ENCODE measurements around the gene SRGAP1. TPM values are rescaled to one million over a fixed set of nuclear protein-coding genes. Genes with fewer than 3 reads are reported as not detected.
"Not testable (repeated sequence)": the region's sequence is repeated elsewhere in the genome, so short reads cannot be mapped to it uniquely, and the experiment has no call there.

Gene SRGAP1
- total RNA-seq, 1 donor from 2014 or later = 0.07 TPM

DNA sequence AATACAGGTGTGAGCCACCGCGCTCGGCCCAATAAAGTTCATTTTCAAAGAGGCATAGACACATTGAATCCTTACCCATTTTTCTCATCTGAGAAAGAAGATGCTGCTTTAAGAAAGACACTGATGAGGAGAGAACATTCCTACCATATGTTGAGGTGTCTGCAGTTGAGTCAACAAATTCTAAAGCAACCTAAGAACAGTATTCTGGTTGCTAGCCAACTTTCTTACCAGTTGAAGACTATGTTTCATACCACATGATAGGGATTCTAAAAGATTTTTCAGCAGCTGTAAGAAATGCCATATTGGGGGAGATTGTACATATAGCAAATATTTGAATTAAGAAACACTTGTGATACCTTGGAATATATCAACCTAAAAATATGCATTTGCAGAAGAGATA lies 160.1 kb downstream of the SRGAP1 start:
- DNase-seq (ENCODE audit: low spot score) = no peak
- Mint-ChIP-seq H3K4me1 (ENCODE audit: low read depth) (no peaks in the 10 kb centered on the region), H3K36me3 (ENCODE audit: low read depth) (no peaks in the 10 kb centered on the region), H3K4me3 (ENCODE audit: low read depth) (no peak overlapping the region), H3K27me3 (ENCODE audit: low read depth) (no peaks in the 10 kb centered on the region), H3K9me3 (no peaks in the 10 kb centered on the region), H3K27ac (no peak overlapping the region)
- intact Hi-C loops (cut with micrococcal nuclease) = no loop called here

DNA sequence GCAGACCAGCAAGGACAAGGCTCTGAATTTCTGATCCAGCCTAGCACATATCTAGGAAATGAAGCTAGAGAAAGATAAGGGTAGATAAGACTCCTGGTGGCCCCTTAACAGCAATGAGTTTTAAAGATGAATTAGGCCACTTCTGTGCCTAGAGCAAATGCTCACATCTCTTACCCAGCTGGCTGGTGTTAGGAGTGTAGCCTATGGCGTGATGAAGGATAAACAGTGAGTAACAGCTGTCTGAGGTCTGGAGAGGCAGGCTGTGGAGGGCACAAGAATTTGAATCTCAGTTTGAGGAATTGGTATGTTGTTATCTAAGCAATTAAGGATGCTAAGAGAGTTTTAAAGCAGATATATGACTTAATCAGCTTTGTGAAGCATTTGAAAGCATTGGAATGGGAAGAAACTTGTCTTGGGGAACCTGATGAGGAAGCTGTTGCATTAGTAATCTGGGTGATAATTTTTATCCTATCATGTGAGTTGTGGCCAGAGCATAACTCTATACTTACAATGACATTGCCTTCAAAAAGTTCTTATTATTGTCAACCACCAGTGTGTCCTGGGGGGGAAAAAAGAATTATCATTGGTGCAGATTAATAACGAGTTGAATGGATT lies 161.8 kb downstream of the SRGAP1 start:
- Mint-ChIP-seq H3K4me3 (ENCODE audit: low read depth) (no peak overlapping the region), H3K27ac (no peak overlapping the region), H3K27me3 (ENCODE audit: low read depth) (no peaks in the 10 kb centered on the region), H3K9me3 (no peaks in the 10 kb centered on the region), H3K4me1 (ENCODE audit: low read depth) (no peaks in the 10 kb centered on the region), H3K36me3 (ENCODE audit: low read depth) (no peaks in the 10 kb centered on the region)
- intact Hi-C loops (cut with micrococcal nuclease) = no loop called here
- DNase-seq (ENCODE audit: low spot score) = no peak

DNA sequence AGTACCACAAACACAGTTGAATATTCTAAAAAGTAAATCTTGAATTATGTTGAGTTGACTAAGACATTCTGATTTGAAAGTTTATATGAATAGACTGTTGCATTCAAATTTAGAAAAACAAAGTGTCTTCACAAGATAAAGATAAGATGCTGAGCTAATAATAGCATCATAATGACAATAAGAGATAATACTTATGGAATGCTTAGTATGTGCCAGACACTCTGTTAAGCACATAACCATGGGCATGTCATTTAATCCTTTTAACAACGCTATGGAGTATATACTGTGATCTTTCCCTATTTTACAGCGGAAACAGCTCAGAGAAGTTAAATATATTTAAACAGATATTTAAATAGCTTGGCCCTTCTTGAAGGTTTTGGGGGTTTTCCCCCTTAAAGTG lies 163.4 kb downstream of the SRGAP1 start:
- H3K27ac Mint-ChIP-seq = no peak overlapping the region
- no peak for DNase-seq (ENCODE audit: low spot score)
- no peaks in the 10 kb centered on the region for H3K4me1 Mint-ChIP-seq (ENCODE audit: low read depth)
- no peaks in the 10 kb centered on the region for H3K27me3 Mint-ChIP-seq (ENCODE audit: low read depth)
- H3K9me3 Mint-ChIP-seq = no peaks in the 10 kb centered on the region
- H3K36me3 Mint-ChIP-seq (ENCODE audit: low read depth) = no peaks in the 10 kb centered on the region
- intact Hi-C loops (cut with micrococcal nuclease) = no loop called here
- no peak overlapping the region for H3K4me3 Mint-ChIP-seq (ENCODE audit: low read depth)

DNA sequence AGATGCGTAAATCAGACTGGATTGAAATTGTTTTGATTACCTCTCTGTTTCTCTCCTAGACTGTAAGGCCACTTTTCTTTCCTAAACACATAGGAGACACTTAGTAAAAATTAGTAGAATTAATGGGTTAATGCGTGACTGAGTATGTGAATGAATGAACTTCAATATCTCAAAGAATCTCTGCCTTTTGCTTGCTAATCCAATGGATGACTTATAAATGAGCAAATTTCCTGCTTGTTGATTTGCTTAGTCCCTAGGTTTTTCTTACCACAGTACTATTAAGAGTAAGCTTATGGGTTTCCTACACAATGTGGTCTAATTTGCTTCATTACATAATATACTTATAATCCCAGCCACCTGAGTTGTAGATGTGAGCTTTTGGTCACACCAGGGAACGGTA lies 164.1 kb downstream of the SRGAP1 start:
- Mint-ChIP-seq H3K36me3 (ENCODE audit: low read depth) (no peaks in the 10 kb centered on the region), H3K4me1 (ENCODE audit: low read depth) (no peaks in the 10 kb centered on the region), H3K9me3 (no peaks in the 10 kb centered on the region), H3K4me3 (ENCODE audit: low read depth) (no peak overlapping the region), H3K27ac (no peak overlapping the region), H3K27me3 (ENCODE audit: low read depth) (no peaks in the 10 kb centered on the region)
- no peak for DNase-seq (ENCODE audit: low spot score)
- intact Hi-C loops (cut with micrococcal nuclease) = no loop called here

DNA sequence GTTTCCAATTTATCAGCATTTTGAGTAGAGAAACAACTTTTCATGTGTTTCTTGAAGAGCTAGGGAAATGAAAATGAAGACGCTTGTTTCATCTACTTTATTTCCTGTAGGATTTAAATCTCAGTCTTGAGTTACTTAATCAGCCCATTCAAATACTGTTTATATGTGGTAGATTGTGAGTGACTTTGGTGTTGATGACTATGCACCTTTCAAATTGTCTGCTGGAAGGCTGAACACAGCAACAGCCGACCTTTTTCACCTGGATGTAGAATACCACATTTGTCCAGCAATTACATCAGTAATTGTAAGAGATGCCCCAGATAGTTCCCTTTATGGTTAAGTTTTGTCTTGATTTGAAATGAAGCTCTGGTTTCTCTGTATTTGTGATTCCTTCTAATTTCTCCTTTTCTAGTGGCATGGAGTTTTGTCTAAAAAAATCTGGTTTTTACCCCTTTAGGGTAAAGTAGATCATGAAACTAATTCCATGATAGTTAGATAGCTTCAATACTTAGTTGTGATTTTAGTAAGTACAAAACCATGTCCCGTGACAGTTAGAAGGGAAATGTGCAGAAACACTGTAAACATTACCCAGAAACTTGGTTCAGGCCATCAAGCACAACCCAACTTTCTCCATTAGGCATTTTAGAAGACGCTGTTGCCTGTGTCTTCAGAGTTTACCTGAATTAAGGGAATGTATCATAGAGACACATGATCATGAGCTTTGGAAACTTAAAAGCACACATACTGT lies 165.0 kb downstream of the SRGAP1 start:
- Mint-ChIP-seq H3K4me3 (ENCODE audit: low read depth) (no peak overlapping the region), H3K27ac (no peak overlapping the region), H3K27me3 (ENCODE audit: low read depth) (no peaks in the 10 kb centered on the region), H3K9me3 (no peaks in the 10 kb centered on the region), H3K4me1 (ENCODE audit: low read depth) (no peaks in the 10 kb centered on the region), H3K36me3 (ENCODE audit: low read depth) (no peaks in the 10 kb centered on the region)
- intact Hi-C loops (cut with micrococcal nuclease) = no loop called here
- DNase-seq (ENCODE audit: low spot score) = no peak

DNA sequence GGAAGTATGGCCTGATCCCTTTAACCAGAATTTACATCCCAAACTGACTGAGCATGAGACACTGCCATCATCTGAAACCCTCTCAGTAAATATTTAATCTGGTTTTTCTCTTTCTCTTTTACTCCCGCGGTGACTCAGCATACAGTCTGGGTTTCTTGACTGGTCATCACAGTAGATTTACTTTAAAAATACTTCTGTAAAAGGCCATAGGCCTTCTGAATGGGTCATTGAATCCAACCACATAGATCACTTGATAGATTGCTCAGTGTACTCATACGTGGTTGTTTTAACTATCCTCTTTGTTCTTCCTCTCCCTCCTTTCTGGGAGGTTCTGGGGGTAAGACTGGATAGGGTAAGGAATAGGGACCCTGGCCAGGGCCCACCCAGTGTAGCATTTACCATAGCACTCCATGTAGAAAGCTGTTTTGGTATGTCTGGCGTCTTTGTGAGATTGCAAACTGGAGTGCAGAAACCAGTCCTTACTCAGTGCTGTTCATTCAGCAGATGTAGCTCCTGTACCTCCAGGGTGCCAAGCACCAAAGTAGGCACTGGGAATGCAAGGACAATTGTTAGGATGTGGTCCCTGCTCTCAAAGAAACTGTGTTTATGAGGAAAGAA lies 165.7 kb downstream of the SRGAP1 start:
- Mint-ChIP-seq H3K9me3 (no peaks in the 10 kb centered on the region), H3K4me1 (ENCODE audit: low read depth) (no peaks in the 10 kb centered on the region), H3K27ac (no peak overlapping the region), H3K36me3 (ENCODE audit: low read depth) (no peaks in the 10 kb centered on the region), H3K27me3 (ENCODE audit: low read depth) (no peaks in the 10 kb centered on the region), H3K4me3 (ENCODE audit: low read depth) (no peak overlapping the region)
- intact Hi-C loops (cut with micrococcal nuclease) = no loop called here
- DNase-seq (ENCODE audit: low spot score) = no peak

DNA sequence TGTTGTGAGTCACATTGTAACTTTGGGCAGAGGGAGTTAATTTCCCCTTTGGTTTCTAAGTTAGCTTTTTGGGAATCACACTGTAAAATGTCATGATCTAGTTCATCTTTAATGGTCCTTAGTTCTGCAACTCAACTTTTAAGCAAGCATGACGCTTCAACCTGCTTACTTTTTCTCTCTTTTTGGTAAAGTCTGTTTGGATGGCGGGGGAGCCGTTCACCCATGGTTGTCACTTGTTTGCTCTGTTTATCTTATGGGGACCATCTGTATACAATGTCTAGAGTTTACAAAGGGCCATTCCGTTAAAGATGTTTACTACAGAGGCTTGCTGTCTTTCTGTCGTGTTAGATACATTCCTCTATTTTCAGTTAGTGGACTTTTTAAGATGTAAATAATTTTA lies 172.0 kb downstream of the SRGAP1 start:
- Mint-ChIP-seq H3K4me1 (ENCODE audit: low read depth) (no peaks in the 10 kb centered on the region), H3K27ac (no peak overlapping the region), H3K27me3 (ENCODE audit: low read depth) (no peaks in the 10 kb centered on the region), H3K36me3 (ENCODE audit: low read depth) (no peaks in the 10 kb centered on the region), H3K9me3 (no peaks in the 10 kb centered on the region), H3K4me3 (ENCODE audit: low read depth) (no peak overlapping the region)
- no peak for DNase-seq (ENCODE audit: low spot score)
- intact Hi-C loops (cut with micrococcal nuclease) = no loop called here

DNA sequence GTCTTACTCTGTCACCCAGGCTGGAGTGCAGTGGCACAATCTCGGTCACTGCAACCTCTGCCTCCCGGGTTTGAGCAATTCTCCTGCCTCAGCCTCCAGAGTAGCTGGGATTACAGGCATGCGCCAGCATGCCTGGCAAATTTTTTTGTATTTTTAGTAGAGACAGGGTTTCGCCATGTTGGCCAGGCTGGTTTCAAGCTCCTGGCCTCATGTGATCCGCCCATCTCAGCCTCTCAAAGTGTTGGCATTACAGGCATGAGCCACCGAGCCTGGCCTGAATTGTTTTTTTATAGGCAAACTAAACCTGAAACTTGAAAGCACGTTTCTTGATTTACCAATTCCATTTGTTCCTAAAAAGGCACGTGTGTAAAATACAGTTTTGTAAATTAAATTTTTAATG lies 173.6 kb downstream of the SRGAP1 start:
- H3K4me3 Mint-ChIP-seq (ENCODE audit: low read depth); H3K9me3 Mint-ChIP-seq; H3K36me3 Mint-ChIP-seq (ENCODE audit: low read depth); intact Hi-C loops (cut with micrococcal nuclease); H3K27ac Mint-ChIP-seq; H3K4me1 Mint-ChIP-seq (ENCODE audit: low read depth); DNase-seq (ENCODE audit: low spot score); H3K27me3 Mint-ChIP-seq (ENCODE audit: low read depth): not testable (repeated sequence)

DNA sequence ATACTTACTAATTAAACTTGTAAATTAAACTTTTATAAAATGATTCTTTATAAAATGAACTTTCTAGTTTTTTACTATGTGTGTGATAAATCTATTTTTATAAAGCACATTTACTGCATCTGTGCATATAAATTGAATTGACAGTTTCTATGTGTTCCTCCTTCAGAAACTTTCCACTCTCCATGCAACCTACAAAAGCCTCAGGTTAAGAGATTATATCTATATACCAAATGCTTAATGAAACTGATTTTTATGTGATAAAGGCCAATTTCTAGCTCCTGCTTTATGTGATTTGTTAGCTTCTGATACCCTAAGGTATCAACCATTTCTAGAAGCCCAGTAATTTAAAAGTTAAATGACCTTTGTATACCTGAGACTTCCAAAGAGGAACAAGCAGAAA lies 174.0 kb downstream of the SRGAP1 start:
- Mint-ChIP-seq H3K27ac (no peak overlapping the region), H3K4me3 (ENCODE audit: low read depth) (no peak overlapping the region), H3K36me3 (ENCODE audit: low read depth) (no peaks in the 10 kb centered on the region), H3K4me1 (ENCODE audit: low read depth) (no peaks in the 10 kb centered on the region), H3K9me3 (no peaks in the 10 kb centered on the region), H3K27me3 (ENCODE audit: low read depth) (no peaks in the 10 kb centered on the region)
- no peak for DNase-seq (ENCODE audit: low spot score)
- intact Hi-C loops (cut with micrococcal nuclease) = no loop called here

DNA sequence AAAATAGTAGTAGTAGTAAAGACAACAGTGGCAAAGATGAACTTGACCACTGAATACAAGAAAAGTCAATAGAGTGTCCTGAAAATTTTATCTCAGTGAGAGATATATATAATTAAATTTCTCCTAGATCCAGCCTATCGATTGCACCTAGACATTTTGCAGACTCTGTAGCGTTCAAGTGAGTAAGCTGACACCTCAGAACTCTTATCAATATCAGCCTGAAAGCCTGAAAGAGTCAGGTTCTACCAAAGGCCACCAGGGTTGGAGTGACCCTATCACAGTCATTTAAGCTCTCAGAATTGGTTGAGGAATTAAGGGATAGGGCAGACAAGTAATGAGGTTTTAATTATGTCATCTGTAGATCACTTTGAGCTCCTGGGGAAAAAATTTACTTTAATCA lies 174.6 kb downstream of the SRGAP1 start:
- Mint-ChIP-seq H3K4me3 (ENCODE audit: low read depth) (no peak overlapping the region), H3K27me3 (ENCODE audit: low read depth) (no peaks in the 10 kb centered on the region), H3K27ac (no peak overlapping the region), H3K9me3 (no peaks in the 10 kb centered on the region), H3K4me1 (ENCODE audit: low read depth) (no peaks in the 10 kb centered on the region), H3K36me3 (ENCODE audit: low read depth) (no peaks in the 10 kb centered on the region)
- intact Hi-C loops (cut with micrococcal nuclease) = no loop called here
- DNase-seq (ENCODE audit: low spot score) = no peak

DNA sequence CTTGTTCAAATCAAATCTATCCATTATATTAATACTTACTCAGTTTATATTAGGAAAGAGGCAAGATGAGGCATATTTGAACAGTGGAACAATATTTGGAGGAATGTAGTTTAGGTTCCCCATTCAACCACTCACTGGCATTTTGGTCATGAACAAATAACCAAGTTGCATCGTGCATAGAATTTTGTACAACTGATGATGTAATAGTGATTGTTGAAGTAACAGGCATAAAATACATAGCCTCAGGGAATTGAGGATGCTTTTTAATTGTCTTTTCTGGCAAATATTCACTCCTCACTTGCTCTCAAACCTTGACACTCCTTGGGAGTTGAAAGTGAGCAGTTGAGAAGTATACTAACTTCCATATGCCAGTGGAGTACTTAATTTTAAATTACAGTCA lies 175.2 kb downstream of the SRGAP1 start:
- no peaks in the 10 kb centered on the region for H3K27me3 Mint-ChIP-seq (ENCODE audit: low read depth)
- H3K36me3 Mint-ChIP-seq (ENCODE audit: low read depth) = no peaks in the 10 kb centered on the region
- no peak overlapping the region for H3K4me3 Mint-ChIP-seq (ENCODE audit: low read depth)
- no peaks in the 10 kb centered on the region for H3K4me1 Mint-ChIP-seq (ENCODE audit: low read depth)
- H3K27ac Mint-ChIP-seq = no peak overlapping the region
- no peak for DNase-seq (ENCODE audit: low spot score)
- intact Hi-C loops (cut with micrococcal nuclease) = no loop called here
- no peaks in the 10 kb centered on the region for H3K9me3 Mint-ChIP-seq

DNA sequence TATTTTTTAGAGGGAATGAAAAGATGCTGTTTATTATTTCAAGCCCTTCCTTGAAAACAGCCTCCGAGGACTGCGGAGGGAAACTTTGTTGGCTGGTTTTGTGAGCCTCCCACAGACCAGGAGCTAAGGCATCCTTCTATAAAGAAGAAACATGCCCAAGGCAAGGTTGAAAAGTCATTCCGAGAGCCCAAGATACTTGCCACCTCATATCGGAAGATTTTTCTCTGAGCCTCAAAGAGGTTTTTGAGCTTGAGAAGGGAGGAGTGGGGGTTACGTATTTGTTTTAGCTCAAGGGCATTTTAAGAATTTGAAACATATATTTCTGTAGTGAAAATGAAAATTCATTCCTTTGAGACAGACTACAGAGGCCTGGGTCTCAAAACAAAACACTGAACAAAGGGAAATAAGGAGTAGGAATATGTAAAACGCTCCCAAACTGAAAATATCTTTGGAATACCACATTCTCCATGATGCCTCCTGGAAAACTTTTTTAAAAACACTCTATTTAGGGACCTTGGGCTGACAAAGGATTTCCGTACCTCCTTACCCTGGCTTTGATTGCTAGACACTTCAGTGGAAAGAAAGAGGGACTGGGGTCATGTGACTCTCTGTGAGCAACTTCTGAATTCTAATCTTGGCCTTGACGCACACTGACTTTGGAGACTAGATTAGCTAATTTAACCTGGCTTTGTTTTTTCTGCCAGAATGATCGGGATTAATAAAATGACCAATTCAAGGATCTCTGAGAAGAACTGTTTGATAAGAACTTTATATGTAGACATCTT lies 180.9 kb downstream of the SRGAP1 start:
- Mint-ChIP-seq H3K36me3 (ENCODE audit: low read depth) (no peaks in the 10 kb centered on the region), H3K4me1 (ENCODE audit: low read depth) (no peaks in the 10 kb centered on the region), H3K4me3 (ENCODE audit: low read depth) (no peak overlapping the region), H3K9me3 (no peaks in the 10 kb centered on the region), H3K27me3 (ENCODE audit: low read depth) (peaks cover 2% of the 10 kb centered on the region), H3K27ac (no peak overlapping the region)
- DNase-seq (ENCODE audit: low spot score) = no peak
- intact Hi-C loops (cut with micrococcal nuclease) = no loop called here

DNA sequence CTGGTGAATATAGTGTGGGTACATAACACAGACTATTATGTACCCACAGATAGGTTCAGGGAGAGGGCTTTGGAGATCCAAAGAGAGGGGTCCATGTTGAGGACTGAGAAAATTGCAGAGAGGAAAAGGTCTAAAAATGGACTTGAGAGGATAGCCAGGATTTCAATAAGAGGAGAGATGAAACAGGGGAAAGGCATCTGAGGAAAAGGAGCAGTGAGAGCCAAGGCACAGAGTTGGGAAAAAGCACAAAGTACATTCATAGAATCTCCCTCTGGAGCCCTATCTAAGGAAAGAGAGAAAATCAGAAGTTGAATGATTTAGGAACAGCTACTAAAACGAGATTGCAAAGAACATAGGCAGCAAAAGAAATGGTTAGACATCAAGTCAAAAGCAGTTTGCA lies 182.8 kb downstream of the SRGAP1 start:
- H3K9me3 Mint-ChIP-seq = no peaks in the 10 kb centered on the region
- peaks cover 2% of the 10 kb centered on the region for H3K27me3 Mint-ChIP-seq (ENCODE audit: low read depth)
- intact Hi-C loops (cut with micrococcal nuclease) = no loop called here
- H3K4me1 Mint-ChIP-seq (ENCODE audit: low read depth) = no peaks in the 10 kb centered on the region
- no peak overlapping the region for H3K4me3 Mint-ChIP-seq (ENCODE audit: low read depth)
- H3K27ac Mint-ChIP-seq = no peak overlapping the region
- DNase-seq (ENCODE audit: low spot score) = no peak
- no peaks in the 10 kb centered on the region for H3K36me3 Mint-ChIP-seq (ENCODE audit: low read depth)
